Stomach (tissue), 9 donors: ENCODE data around the gene ZDHHC7. TPM values are rescaled to one million over a fixed set of nuclear protein-coding genes. Genes with fewer than 3 reads are reported as not detected.

Experiments
- DNase-seq, 2 donors: peaks; one replicate each; pipeline versions ENCODE4 v3.0.0 to v3.0.0-alpha.2; 2013 to 2019
- H3K27ac ChIP-seq, 5 donors: fragments of 200-600 bp in 4 of 5; sonication (generic) in 4 of 5; one replicate each; pipeline ENCODE4 v1.5.1; 2013 to 2019; ENCODE audit warnings: mild to moderate bottlenecking in 1 of 5, moderate library complexity in 1 of 5
- H3K27me3 ChIP-seq, 3 donors: fragments of 200-600 bp; sonication (generic); one replicate each; pipeline ENCODE4 v1.5.1; 2017 to 2019; ENCODE audit warnings: mixed run types in 1 of 3
- H3K36me3 ChIP-seq, 4 donors: fragments of 200-600 bp; sonication (generic); 1 replicate in 3 of 4; 2 replicates in 1 of 4; pipeline ENCODE4 v1.5.1; 2016 to 2019
- H3K4me1 ChIP-seq, 4 donors: fragments of 200-600 bp; sonication (generic); one replicate each; pipeline ENCODE4 v1.5.1; 2016 to 2019
- H3K4me3 ChIP-seq, 4 donors: fragments of 200-600 bp; sonication (generic) in 3 of 4; one replicate each; pipeline ENCODE4 v1.5.1; 2016 to 2019; ENCODE audit warnings: mild to moderate bottlenecking in 1 of 4
- H3K9me3 ChIP-seq, 4 donors: fragments of 200-600 bp; sonication (generic); one replicate each; pipeline ENCODE4 v1.5.1; 2016 to 2019
- CTCF ChIP-seq, 7 experiments: fragments of 450-650 bp in 4 of 7; fragments of 200-600 bp in 3 of 7; sonication (generic) in 3 of 7; IDR thresholded peaks; one replicate each; pipeline ENCODE4 v1.5.1; 2016 to 2019; ENCODE audit warnings: antibody characterized with exemption in 7 of 7, control low read depth in 2 of 7, mild to moderate bottlenecking in 1 of 7
- EP300 ChIP-seq: sonication (generic); formaldehyde crosslinking; IDR thresholded peaks from one replicate; pipeline ENCODE4 v1.6.1; 2017; ENCODE audit warnings: antibody characterized with exemption
- POLR2A ChIP-seq, 4 donors: fragments of 450-650 bp; IDR thresholded peaks; one replicate each; pipeline ENCODE4 v1.6.1; 2016; ENCODE audit warnings: antibody characterized with exemption in 4 of 4, control low read depth in 2 of 4, mild to moderate bottlenecking in 1 of 4, moderate library complexity in 1 of 4
- POLR2AphosphoS5 ChIP-seq, 3 donors: sonication (generic); formaldehyde crosslinking; IDR thresholded peaks; one replicate each; pipeline ENCODE4 v1.6.1; 2016; ENCODE audit warnings: antibody characterized with exemption in 3 of 3
- WGBS, 5 donors: extraction: QIAGEN DNeasy Blood & Tissue Kit in 3 of 5; methylation state at CpG; one replicate each; pipeline versions ENCODE4 v1.1.5 to v1.1.7; 2013 to 2018; 5-methylcytosine and 5-hydroxymethylcytosine counted together
- intact Hi-C: fragments of 100-400 bp; cut with DNase I; formaldehyde crosslinking; loops from one replicate; pipeline ENCODE4 v1.15.1; 2023; ENCODE audit warnings: low total_unique reads
- polyA plus RNA-seq, 3 donors: library from polyadenylated mRNA; stranded (reverse); fragments of 200-250 nt; gene quantifications; one replicate each; pipeline ENCODE4 v1.2.3, GENCODE V29; 2013
- total RNA-seq, 5 donors: library from RNA; depleted of rRNA; stranded (reverse); fragments of >200 nt; gene quantifications; one replicate each; pipeline versions ENCODE4 v1.1.0 to v1.2.3, GENCODE V29; 2014 to 2016
- donor health status: healthy with polysubstance abuse.
- donor health status: Bipolar disorder and iron deficiency.
- donor health status: healthy.

The ZDHHC7 gene
- total and polyA plus RNA-seq, 8 donors = 15.0 to 358 (median 56.2) TPM

DNA sequence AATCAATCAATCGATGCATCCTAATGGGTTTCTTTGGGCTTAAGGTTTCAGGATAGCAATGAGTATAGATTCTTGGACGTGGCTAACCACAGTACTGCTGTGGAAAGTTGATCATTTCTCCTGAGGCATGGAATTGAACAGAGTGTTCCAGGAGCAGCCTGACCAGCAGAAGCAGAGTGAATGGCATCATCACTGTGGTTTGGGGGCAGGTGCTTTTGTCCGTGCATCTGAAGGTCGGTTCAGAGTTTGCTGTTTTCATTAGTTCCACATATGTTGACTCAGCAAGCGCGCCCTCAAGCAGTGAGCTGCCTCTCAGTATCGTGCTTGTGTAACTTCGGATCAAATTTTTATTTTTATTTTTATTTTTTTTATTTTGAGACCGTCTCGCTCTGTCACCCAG lies 41.2 kb upstream of the ZDHHC7 start:
- Histone ChIP-seq H3K4me1 (peaks cover 27 to 60% (median 48%) of the 10 kb centered on the region in 4 donors), H3K27me3 (no peaks in the 10 kb centered on the region), H3K36me3 (peaks cover 0 to 11% (median 0%) of the 10 kb centered on the region in 4 donors), H3K9me3 (no peaks in the 10 kb centered on the region), H3K4me3 (no peak overlapping the region), H3K27ac (no peak overlapping the region)
- intact Hi-C loops = no loop called here
- no peak for DNase-seq
- WGBS, 5 donors = 93 to 96% (median 95%) methylated on average over 10 of the region's 10 CpGs
- TF ChIP-seq EP300 (no peak), POLR2AphosphoS5 (IDR thresholded peaks at IDR 0.05) (no peak), CTCF (IDR thresholded peaks at IDR 0.05) (no peak), POLR2A (IDR thresholded peaks at IDR 0.05) (no peak)

DNA sequence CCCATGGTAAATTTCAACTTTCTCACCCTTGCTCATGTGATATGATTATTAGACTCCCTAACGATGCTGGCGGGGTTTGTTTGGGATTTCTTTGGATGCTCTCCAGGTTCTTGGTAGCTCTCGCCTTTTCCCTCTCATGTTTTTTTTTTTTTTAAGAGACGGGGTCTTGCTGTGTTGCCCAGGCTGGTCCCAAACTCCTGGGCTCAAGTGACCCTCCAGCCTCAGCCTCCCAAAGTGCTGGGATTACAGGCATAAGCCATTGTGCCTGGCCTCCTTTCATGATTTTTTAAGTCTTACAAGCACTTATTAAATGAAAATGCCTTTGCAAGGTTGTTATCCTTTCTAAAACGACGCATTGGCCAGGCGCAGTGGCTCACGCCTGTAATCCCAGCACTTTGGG lies 40.3 kb upstream of the ZDHHC7 start:
- H3K9me3 ChIP-seq = no peaks in the 10 kb centered on the region
- TF ChIP-seq POLR2A (IDR thresholded peaks at IDR 0.05) (no peak), EP300 (no peak), CTCF (IDR thresholded peaks at IDR 0.05) (no peak), POLR2AphosphoS5 (IDR thresholded peaks at IDR 0.05) (no peak)
- H3K27ac ChIP-seq = no peak overlapping the region
- no peaks in the 10 kb centered on the region for H3K27me3 ChIP-seq
- DNase-seq = no peak
- H3K4me1 ChIP-seq = peaks cover 35 to 60% (median 47%) of the 10 kb centered on the region in 4 donors
- H3K36me3 ChIP-seq = peaks cover 0 to 13% (median 0%) of the 10 kb centered on the region in 4 donors
- H3K4me3 ChIP-seq = no peak overlapping the region
- WGBS, 5 donors = 85 to 89% (median 88%) methylated on average over 8 of the region's 8 CpGs
- intact Hi-C loops = no loop called here

DNA sequence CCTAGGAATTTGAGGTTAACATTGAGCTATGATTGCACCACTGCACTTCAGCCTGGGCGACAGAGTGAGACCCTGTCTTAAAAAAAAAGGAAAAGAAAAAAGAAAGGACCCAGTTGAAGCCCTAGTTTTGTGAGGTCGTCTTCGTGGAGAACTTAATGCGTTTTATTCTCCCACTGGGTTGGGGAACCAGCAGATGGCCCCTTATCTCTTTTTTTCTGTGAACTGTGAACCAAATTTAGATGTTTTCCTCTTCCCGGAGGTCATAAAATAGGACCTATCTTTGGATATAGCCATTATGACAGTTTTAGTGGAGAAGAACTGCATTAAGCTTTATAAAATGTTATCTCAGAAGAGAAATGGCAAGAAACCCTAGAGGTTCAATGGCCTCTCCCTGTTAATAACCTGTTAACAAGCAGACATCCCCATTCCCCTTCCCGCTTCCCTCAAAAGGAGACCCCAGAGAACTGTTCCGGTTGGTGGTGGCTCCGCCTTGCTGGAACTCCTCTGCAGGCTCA lies 39.8 kb upstream of the ZDHHC7 start:
- 83 to 94% (median 85%) methylated on average over 8 of the region's 8 CpGs for WGBS, 5 donors
- no peaks in the 10 kb centered on the region for H3K9me3 ChIP-seq
- DNase-seq = no peak
- H3K4me3 ChIP-seq = no peak overlapping the region
- no peak for TF ChIP-seq POLR2A (IDR thresholded peaks at IDR 0.05)
- TF ChIP-seq POLR2AphosphoS5 (IDR thresholded peaks at IDR 0.05) = no peak
- no peak for TF ChIP-seq EP300
- TF ChIP-seq CTCF (IDR thresholded peaks at IDR 0.05) = no peak
- no peaks in the 10 kb centered on the region for H3K27me3 ChIP-seq
- intact Hi-C loops = no loop called here
- peaks cover 30 to 59% (median 43%) of the 10 kb centered on the region in 4 donors for H3K4me1 ChIP-seq
- H3K27ac ChIP-seq = no peak overlapping the region
- peaks cover 0 to 13% (median 0%) of the 10 kb centered on the region in 4 donors for H3K36me3 ChIP-seq

DNA sequence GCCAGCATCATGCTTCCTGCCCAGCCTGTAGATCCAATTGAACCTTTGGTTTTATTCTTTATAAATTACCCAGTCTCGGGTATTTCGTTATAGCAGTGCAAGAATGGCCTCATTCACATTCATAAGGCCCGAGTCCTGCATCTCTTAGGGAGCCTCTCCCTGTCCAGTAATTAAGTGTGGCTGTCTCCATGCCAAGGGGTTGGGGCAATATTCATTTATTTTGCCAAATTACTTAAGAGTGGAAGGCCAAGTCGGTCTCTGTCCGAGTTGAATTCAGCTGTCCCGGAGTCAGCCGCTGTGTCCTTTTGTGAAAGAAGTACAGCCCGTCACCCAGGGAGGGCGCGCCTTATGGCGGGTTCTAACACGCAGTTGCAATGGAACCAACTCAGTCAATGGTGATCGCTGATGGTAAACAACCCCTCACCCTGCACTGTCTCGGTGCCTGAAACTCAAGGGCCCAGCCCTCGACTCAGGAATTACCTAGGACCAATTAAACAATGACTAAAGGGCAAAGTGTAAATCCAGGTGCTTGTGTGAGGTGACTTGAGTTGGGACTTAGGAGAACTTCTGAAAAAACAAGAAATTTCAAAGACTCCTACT lies 38.5 kb upstream of the ZDHHC7 start:
- WGBS, 5 donors = 78 to 97% (median 96%) methylated on average over 15 of the region's 15 CpGs
- Histone ChIP-seq H3K27ac (no peak overlapping the region), H3K36me3 (peaks cover 0 to 19% (median 3%) of the 10 kb centered on the region in 4 donors), H3K27me3 (no peaks in the 10 kb centered on the region), H3K9me3 (no peaks in the 10 kb centered on the region), H3K4me1 (peaks cover 23 to 49% (median 31%) of the 10 kb centered on the region in 4 donors), H3K4me3 (no peak overlapping the region)
- no peak for TF ChIP-seq POLR2AphosphoS5 (IDR thresholded peaks at IDR 0.05)
- no peak for TF ChIP-seq POLR2A (IDR thresholded peaks at IDR 0.05)
- no peak for TF ChIP-seq CTCF (IDR thresholded peaks at IDR 0.05)
- no peak for TF ChIP-seq EP300
- intact Hi-C loops = no loop called here
- no peak for DNase-seq
